Gastrocnemius medialis (tissue), 4 donors: ENCODE measurements around the gene DMRTC1.
"Not testable (repeated sequence)": the region's sequence is repeated elsewhere in the genome, so short reads cannot be mapped to it uniquely, and the experiment has no call there.

ENCODE experiments used
- POLR2A ChIP-seq, 2 donors: fragments of 450-650 bp; IDR thresholded peaks; one replicate each; pipeline ENCODE4 v1.6.1; 2017; ENCODE audit warnings: antibody characterized with exemption in 2 of 2, mild to moderate bottlenecking in 2 of 2, moderate library complexity in 2 of 2
- TF ChIP-seq, protein P1 (sequence below), 5 experiments: fragments of 450-650 bp in 3 of 5; fragments of 200-600 bp in 2 of 5; sonication (generic) in 2 of 5; IDR thresholded peaks in 4 of 5; conservative IDR thresholded peaks in 1 of 5; 1 replicate in 4 of 5; 2 replicates in 1 of 5; pipeline ENCODE4 v1.5.1; 2016 to 2019; ENCODE audit warnings: antibody characterized with exemption in 5 of 5, mild to moderate bottlenecking in 3 of 5, moderate library complexity in 3 of 5

GRCh38 chrX:72942272-72942671, 1.4 kb downstream of the DMRTC1 start:
- TF ChIP-seq, protein P1, sequence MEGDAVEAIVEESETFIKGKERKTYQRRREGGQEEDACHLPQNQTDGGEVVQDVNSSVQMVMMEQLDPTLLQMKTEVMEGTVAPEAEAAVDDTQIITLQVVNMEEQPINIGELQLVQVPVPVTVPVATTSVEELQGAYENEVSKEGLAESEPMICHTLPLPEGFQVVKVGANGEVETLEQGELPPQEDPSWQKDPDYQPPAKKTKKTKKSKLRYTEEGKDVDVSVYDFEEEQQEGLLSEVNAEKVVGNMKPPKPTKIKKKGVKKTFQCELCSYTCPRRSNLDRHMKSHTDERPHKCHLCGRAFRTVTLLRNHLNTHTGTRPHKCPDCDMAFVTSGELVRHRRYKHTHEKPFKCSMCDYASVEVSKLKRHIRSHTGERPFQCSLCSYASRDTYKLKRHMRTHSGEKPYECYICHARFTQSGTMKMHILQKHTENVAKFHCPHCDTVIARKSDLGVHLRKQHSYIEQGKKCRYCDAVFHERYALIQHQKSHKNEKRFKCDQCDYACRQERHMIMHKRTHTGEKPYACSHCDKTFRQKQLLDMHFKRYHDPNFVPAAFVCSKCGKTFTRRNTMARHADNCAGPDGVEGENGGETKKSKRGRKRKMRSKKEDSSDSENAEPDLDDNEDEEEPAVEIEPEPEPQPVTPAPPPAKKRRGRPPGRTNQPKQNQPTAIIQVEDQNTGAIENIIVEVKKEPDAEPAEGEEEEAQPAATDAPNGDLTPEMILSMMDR (IDR thresholded peaks at IDR 0.05 in 4 of 5, conservative IDR thresholded peaks at IDR 0.05 in 1 of 5): not testable (repeated sequence)
- not testable (repeated sequence) for TF ChIP-seq POLR2A (IDR thresholded peaks at IDR 0.05)
